HepG2 (cell line): ENCODE measurements around the gene DGKD. TPM values are rescaled to one million over a fixed set of nuclear protein-coding genes. Genes with fewer than 3 reads are reported as not detected.

Experiments used
- ATAC-seq: fragments of 200-7000 bp; cut with Tn5 transposase; 3 replicates; pipeline ENCODE4 v1.9.1; 2020; ENCODE audit warnings: mild to moderate bottlenecking, moderate library complexity
- BruUV-seq: library from RNA; stranded (reverse); fragments of 400-500 nt; replicated peaks from 2 replicates; lab custom pipeline; 2021; lab: Mats Ljungman, UMichigan
- CTCF ChIA-PET: fragments of 300-600 bp; formaldehyde crosslinking; extraction: SDS; loops from one replicate; lab custom pipeline; 2021; ENCODE audit warnings: low total read pairs, inconsistent platforms, low intra/inter-chr PET ratio; lab: Yijun Ruan, JAX
- POLR2A ChIA-PET: fragments of 350-600 bp; sonication (Branson Sonifier 250); formaldehyde crosslinking; loops from one replicate; lab custom pipeline; 2020; ENCODE audit warnings: antibody characterized with exemption, inconsistent platforms; lab: Yijun Ruan, JAX
- DNase-seq: peaks from one replicate; pipeline ENCODE4 v3.0.0-alpha.2; 2015; ENCODE audit warnings: low spot score
- FAIRE-seq: peaks from 3 replicates; lab custom pipeline; 2011; peaks lifted over from hg19 to GRCh38; lab: Jason Lieb, UNC
- H2AFZ ChIP-seq: one replicate; pipeline ENCODE4 v1.6.1; 2011; ENCODE audit warnings: low read length, inconsistent platforms
- H3K27ac ChIP-seq: fragments of 300-600 bp; 3 replicates; pipeline ENCODE4 v1.8.0; 2011; ENCODE audit warnings: mixed run types, mild to moderate bottlenecking, mixed read lengths, low read length, inconsistent platforms; ENCODE audit not compliant: insufficient read depth; ENCODE audit errors: extremely low read length
- H3K27me3 ChIP-seq, 2 experiments: fragments of 200-600 bp in 1 of 2; 2 replicates in 1 of 2; 3 replicates in 1 of 2; pipeline versions ENCODE4 v1.6.0 to v1.8.0; 2011; ENCODE audit warnings: low read length in 2 of 2, mild to moderate bottlenecking in 2 of 2, moderate library complexity in 2 of 2, inconsistent platforms in 1 of 2; ENCODE audit not compliant: insufficient read depth in 2 of 2, control insufficient read depth in 1 of 2
- H3K36me3 ChIP-seq, 2 experiments: fragments of 200-600 bp in 1 of 2; replicated peaks in 1 of 2; 2 replicates in 1 of 2; 3 replicates in 1 of 2; pipeline versions ENCODE4 v1.5.1 to v1.8.0; 2011; ENCODE audit warnings: low read length in 2 of 2, inconsistent platforms in 1 of 2; ENCODE audit not compliant: insufficient read depth in 2 of 2, control insufficient read depth in 1 of 2
- H3K4me1 ChIP-seq: 2 replicates; pipeline ENCODE4 v1.5.1; 2012; ENCODE audit warnings: low read length, inconsistent platforms; ENCODE audit not compliant: insufficient read depth
- H3K4me2 ChIP-seq: 2 replicates; pipeline ENCODE4 v1.6.0; 2011; ENCODE audit warnings: low read depth, low read length, inconsistent platforms
- H3K4me3 ChIP-seq, 3 experiments: fragments of 200-600 bp in 1 of 3; sonication (generic), shearing (Covaris generic) in 1 of 3; replicated peaks in 1 of 3; 2 replicates each; pipeline ENCODE4 v1.5.1; 2011 to 2016; ENCODE audit warnings: low read length in 3 of 3, inconsistent platforms in 2 of 3, low read depth in 2 of 3, mild to moderate bottlenecking in 2 of 3, control low read depth in 1 of 3, mixed read lengths in 1 of 3; ENCODE audit not compliant: insufficient read depth in 1 of 3
- H3K79me2 ChIP-seq: one replicate; pipeline ENCODE4 v1.6.1; 2011; ENCODE audit warnings: low read length, inconsistent platforms; ENCODE audit not compliant: insufficient read depth
- H3K9ac ChIP-seq: 2 replicates; pipeline ENCODE4 v1.6.0; 2011; ENCODE audit warnings: mild to moderate bottlenecking, low read depth, low read length, inconsistent platforms; ENCODE audit not compliant: insufficient read depth
- H3K9me3 ChIP-seq: 2 replicates; pipeline ENCODE4 v1.5.1; 2012; ENCODE audit warnings: mild to moderate bottlenecking, low read length
- H4K20me1 ChIP-seq: 2 replicates; pipeline ENCODE4 v1.6.0; 2011; ENCODE audit warnings: inconsistent platforms, mild to moderate bottlenecking, low read length, moderate library complexity; ENCODE audit not compliant: insufficient read depth
- ATF7 ChIP-seq, 2 experiments: fragments of 450-650 bp in 1 of 2; sonication (generic) in 1 of 2; formaldehyde crosslinking in 1 of 2; IDR thresholded peaks; 2 replicates each; pipeline versions ENCODE4 v1.4.0 to v1.6.1; 2016 to 2020; ENCODE audit warnings: antibody characterized with exemption in 1 of 2, mild to moderate bottlenecking in 1 of 2, missing genetic modification reagents in 1 of 2
- RFX3 ChIP-seq: IDR thresholded peaks from 2 replicates; pipeline ENCODE4 v1.6.1; 2016; ENCODE audit warnings: missing biosample characterization, missing genetic modification reagents
- SALL1 ChIP-seq: sonication (generic); formaldehyde crosslinking; IDR thresholded peaks from 2 replicates; pipeline ENCODE4 v1.8.0; 2022; ENCODE audit warnings: mild to moderate bottlenecking, missing genetic modification reagents
- ZEB1 ChIP-seq: IDR thresholded peaks from 2 replicates; pipeline ENCODE4 v1.6.1; 2012; ENCODE audit warnings: mild to moderate bottlenecking, low read depth, inconsistent platforms; ENCODE audit not compliant: insufficient replicate concordance
- ZFP36L1 ChIP-seq: sonication (generic); formaldehyde crosslinking; IDR thresholded peaks from 2 replicates; pipeline ENCODE4 v1.8.0; 2022; ENCODE audit warnings: mild to moderate bottlenecking, missing genetic modification reagents, moderate library complexity
- ZNF296 ChIP-seq: sonication (generic); formaldehyde crosslinking; conservative IDR thresholded peaks from 2 replicates; pipeline ENCODE4 v1.5.0; 2020; ENCODE audit warnings: mild to moderate bottlenecking, missing genetic modification reagents
- ZNF446 ChIP-seq: sonication (generic); formaldehyde crosslinking; IDR thresholded peaks from 2 replicates; pipeline ENCODE4 v1.5.0; 2020; ENCODE audit warnings: mild to moderate bottlenecking, missing genetic modification reagents
- WGBS: methylation state at CpG from one replicate; pipeline ENCODE4 v1.1.6; 2017; ENCODE audit warnings: low lambda C conversion rate; 5-methylcytosine and 5-hydroxymethylcytosine counted together
- in situ Hi-C: cut with HindIII; loops from 2 replicates; pipeline ENCODE4 v1.10.0; 2017; ENCODE audit warnings: low pct_unique_long_range_greater_than_20kb; ENCODE audit not compliant: extremely low pct_ligation_motif_present
- intact Hi-C: fragments of 100-400 bp; cut with micrococcal nuclease; formaldehyde crosslinking; loops from one replicate; pipeline ENCODE4 v1.10.0; 2022; ENCODE audit not compliant: unreplicated experiment
- polyA plus RNA-seq, 8 experiments: library from polyadenylated mRNA; depleted of rRNA in 3 of 8; stranded (reverse) in 7 of 8; unstranded in 1 of 8; fragments of >200 nt; fragmentation: Illumina TruSeq in 4 of 8; extraction: Trizol in 4 of 8; gene quantifications; 2 replicates each; pipeline versions ENCODE4 v1.2.1 to v1.2.3, GENCODE V29; 2011 to 2016; ENCODE audit warnings: low read depth in 4 of 8, missing spikeins in 1 of 8, mixed read lengths in 1 of 8; ENCODE audit not compliant: insufficient read depth in 1 of 8
- total RNA-seq, 5 experiments: library from RNA; depleted of rRNA; stranded (reverse); fragments of >200 nt; fragmentation: Illumina TruSeq; extraction: Trizol; gene quantifications; 2 replicates each; pipeline ENCODE4 v1.2.3, GENCODE V29; 2016; ENCODE audit warnings: low read depth in 1 of 5
- TF ChIP-seq, protein P1 (sequence below): IDR thresholded peaks from 2 replicates; pipeline ENCODE4 v1.6.1; 2016; ENCODE audit warnings: missing genetic modification reagents, missing compliant biosample characterization

Gene DGKD
- total and polyA plus RNA-seq, 2 of the 13 experiments (the other 11 are each of a cell fraction or from before 2014, with no cell fraction given): 24.5 to 33.2 TPM

DNA sequence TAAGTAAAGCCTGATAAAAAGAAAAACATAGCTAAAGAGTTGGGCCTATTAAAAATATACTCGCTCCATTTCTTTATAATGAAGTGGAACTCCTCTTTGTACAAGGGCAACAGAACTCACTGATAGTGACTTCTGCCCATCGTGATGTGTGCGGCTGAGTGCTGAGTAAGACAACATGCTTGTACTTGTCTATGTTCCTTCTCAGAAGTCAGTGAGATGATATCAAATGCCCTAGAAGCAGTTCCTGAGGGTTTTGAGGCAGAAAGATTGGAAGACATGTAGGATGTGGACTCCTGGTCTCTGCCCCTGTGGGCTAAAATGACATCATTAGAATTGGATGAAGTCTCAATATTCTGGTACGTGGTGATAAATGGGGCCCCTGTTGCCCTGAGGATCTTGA lies 138.5 kb downstream of the DGKD start:
- peaks cover 11 to 57% of the 10 kb centered on the region in 2 experiments for H3K36me3 ChIP-seq
- no peak for DNase-seq
- POLR2A ChIA-PET: no interaction called here
- no peak overlapping the region for H3K9ac ChIP-seq
- no peaks in the 10 kb centered on the region for H3K9me3 ChIP-seq
- no peak for TF ChIP-seq ZNF446 (CRISPR knock-in tag)
- TF ChIP-seq, protein P1, sequence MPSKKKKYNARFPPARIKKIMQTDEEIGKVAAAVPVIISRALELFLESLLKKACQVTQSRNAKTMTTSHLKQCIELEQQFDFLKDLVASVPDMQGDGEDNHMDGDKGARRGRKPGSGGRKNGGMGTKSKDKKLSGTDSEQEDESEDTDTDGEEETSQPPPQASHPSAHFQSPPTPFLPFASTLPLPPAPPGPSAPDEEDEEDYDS: no peak
- TF ChIP-seq ATF7 (IDR thresholded peaks at IDR 0.05): peak; percentile 28; the same call in 1 of the 2 replicates
- TF ChIP-seq ATF7 (CRISPR knock-in tag; IDR thresholded peaks at IDR 0.05): no peak
- TF ChIP-seq, all 625 proteins: peak for 1
- Histone ChIP-seq H2AFZ (no peak overlapping the region), H3K27ac (no peak overlapping the region), H3K4me3 (no peak overlapping the region), H3K27me3 (no peaks in the 10 kb centered on the region), H3K4me1 (no peaks in the 10 kb centered on the region), H3K4me2 (no peak overlapping the region), H4K20me1 (no peaks in the 10 kb centered on the region), H3K79me2 (no peaks in the 10 kb centered on the region)
- no TSS peak for BruUV-seq
- in situ Hi-C loops: no loop called here
- no peak for FAIRE-seq
- CTCF ChIA-PET: no interaction called here
- 95% methylated on average over 4 of the region's 4 CpGs for WGBS
- no peak for ATAC-seq
- intact Hi-C loops: no loop called here

DNA sequence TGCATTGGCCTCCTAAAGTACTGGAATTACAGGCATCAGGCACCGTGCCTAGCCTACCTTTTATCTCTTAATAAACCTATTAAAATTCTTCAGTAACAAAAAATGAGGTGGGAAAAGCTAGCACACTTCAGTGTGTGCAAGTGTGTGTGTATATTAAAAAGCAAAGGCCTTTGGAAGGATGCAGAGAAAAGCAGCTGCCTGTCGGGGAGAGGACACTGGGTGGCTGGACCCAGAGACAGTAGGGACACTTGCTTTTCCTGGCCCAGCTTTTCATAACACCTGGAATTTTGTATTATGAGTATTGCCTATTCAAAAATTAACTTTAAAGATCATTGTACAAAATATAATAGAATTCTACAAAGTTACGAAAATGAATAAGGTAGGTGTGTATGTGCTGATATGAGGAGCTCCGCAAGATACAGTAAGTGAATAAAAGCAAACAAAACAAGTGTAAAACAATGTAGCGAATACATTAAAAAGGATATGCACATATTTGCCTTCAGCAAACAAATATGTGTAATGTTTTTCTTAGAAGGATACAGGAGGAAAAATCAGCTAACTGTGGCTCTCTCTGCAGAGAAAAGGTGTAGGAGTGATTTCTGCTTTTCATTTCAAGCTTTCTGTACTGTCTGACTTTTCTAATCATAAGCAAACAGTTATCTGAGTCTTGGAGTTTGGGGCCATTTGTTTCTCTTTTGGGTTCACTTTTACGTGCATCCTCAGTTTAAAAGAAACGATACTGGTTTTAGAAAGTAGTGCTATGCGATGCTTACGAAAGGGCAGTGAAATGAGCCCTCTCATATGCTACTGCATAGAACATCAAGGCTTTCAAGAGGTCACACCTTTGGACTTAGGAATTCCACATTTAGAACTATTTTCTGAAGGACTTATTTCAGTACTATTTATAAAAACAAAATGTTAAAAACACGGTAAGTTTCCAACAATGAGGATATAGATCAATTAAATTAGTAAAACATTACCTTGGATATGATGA lies 141.5 kb downstream of the DGKD start:
- Histone ChIP-seq H3K79me2 (no peaks in the 10 kb centered on the region), H3K4me2 (no peak overlapping the region), H3K9me3 (no peaks in the 10 kb centered on the region), H3K27me3 (no peaks in the 10 kb centered on the region), H3K4me1 (no peaks in the 10 kb centered on the region), H4K20me1 (no peaks in the 10 kb centered on the region), H3K9ac (no peak overlapping the region; the same call in 1 of the 2 replicates), H3K36me3 (peaks cover 9 to 38% of the 10 kb centered on the region in 2 experiments), H3K27ac (no peak overlapping the region), H2AFZ (no peak overlapping the region), H3K4me3 (no peak overlapping the region)
- DNase-seq (no peak), ATAC-seq (no peak), FAIRE-seq (no peak)
- POLR2A ChIA-PET: no interaction called here
- in situ Hi-C loops (no loop called here), intact Hi-C loops (no loop called here)
- TF ChIP-seq ZEB1 (no peak), RFX3 (no peak), ZNF296 (CRISPR knock-in tag) (no peak), ZFP36L1 (CRISPR knock-in tag) (no peak), SALL1 (CRISPR knock-in tag) (no peak)
- WGBS: 94% methylated on average over 10 of the region's 10 CpGs
- BruUV-seq: no TSS peak
- CTCF ChIA-PET: no interaction called here
